ENCODE results near the gene RAB1B. TPM values are rescaled to one million over a fixed set of nuclear protein-coding genes. Genes with fewer than 3 reads are reported as not detected.

Gene RAB1B
- total and polyA plus RNA-seq, 2 experiments from 2014 or later: 86.7 to 146 TPM

DNA sequence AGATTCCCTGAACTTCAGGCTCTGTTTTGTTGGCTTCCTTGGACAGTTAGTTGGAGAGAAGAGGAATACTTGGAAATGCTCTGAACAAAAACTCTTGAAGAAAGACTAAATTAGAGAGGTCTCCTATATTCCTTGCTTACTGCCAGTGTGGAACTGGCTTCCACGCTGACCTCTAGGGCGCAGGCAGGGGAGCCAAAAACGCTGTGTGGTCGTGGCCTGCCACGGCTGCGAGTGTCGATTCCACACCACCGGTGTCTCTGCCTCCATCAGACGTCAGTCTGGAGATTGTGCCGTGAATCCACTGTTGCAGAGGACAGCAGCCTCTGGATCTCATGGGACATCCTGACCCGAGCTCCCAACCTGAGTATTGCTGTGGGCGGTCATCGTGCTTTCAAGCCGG lies 37.5 kb upstream of the RAB1B start:
- DNase-seq: no peak
- in situ Hi-C loops (cut with MboI): no loop called here
- Histone ChIP-seq H3K27me3 (replicated peaks; ENCODE audit: insufficient read depth) (no peaks in the 10 kb centered on the region), H3K4me2 (ENCODE audit: unreplicated experiment) (no peak overlapping the region), H3K9me3 (ENCODE audit: low read depth) (no peaks in the 10 kb centered on the region), H3K36me3 (ENCODE audit: low read depth) (peaks cover 35% of the 10 kb centered on the region), H3F3A (ENCODE audit: insufficient read depth) (no peaks in the 10 kb centered on the region), H3K4me3 (no peak overlapping the region), H4K20me1 (ENCODE audit: insufficient read depth) (no peaks in the 10 kb centered on the region), H3K4me1 (ENCODE audit: insufficient read depth) (no peaks in the 10 kb centered on the region), H3K9me2 (ENCODE audit: insufficient read depth) (no peaks in the 10 kb centered on the region), H3K79me2 (ENCODE audit: insufficient read depth) (no peaks in the 10 kb centered on the region), H3K27ac (no peak overlapping the region), H2AFZ (no peak overlapping the region), H3K9ac (no peak overlapping the region)
- WGBS, 2 experiments (ENCODE audit: low coverage in 1 of 2, low lambda C conversion rate in 2 of 2, missing lambda C conversion rate in 2 of 2): 92 to 95% methylated on average over 14 of the region's 14 CpGs
- no peak for TF ChIP-seq EZH2 (IDR thresholded peaks at IDR 0.05; ENCODE audit: insufficient read depth, poor library complexity, severe bottlenecking)
- TF ChIP-seq EZH2phosphoT487 (IDR thresholded peaks at IDR 0.05; ENCODE audit: insufficient read depth, low read depth): no peak

DNA sequence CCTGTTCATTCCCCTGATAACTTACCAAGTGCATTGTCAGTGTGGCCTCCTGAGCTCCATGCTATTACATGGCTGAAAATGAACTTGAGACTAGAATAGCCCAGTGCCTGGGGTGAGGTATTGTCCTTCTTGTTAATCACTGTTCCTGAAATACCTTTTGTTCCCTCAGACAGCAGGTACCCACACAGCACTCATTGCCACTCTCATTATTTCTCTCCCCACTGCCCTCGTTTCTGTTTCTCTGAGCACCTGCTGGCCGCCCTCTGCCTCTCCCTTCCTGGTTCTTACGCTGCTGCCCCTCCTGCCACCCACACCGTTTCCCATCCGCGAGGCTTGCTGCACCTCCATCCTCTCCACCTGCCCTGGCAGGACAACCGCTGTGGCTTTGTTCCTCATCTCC lies 36.9 kb upstream of the RAB1B start:
- H2AFZ ChIP-seq: no peak overlapping the region
- no peak overlapping the region for H3K27ac ChIP-seq
- 87 to 91% methylated on average over 7 of the region's 7 CpGs for WGBS, 2 experiments (ENCODE audit: low coverage in 1 of 2, low lambda C conversion rate in 2 of 2, missing lambda C conversion rate in 2 of 2)
- no peaks in the 10 kb centered on the region for H3K27me3 ChIP-seq (replicated peaks; ENCODE audit: insufficient read depth)
- H3K4me3 ChIP-seq: no peak overlapping the region
- no peaks in the 10 kb centered on the region for H3F3A ChIP-seq (ENCODE audit: insufficient read depth)
- H3K4me2 ChIP-seq (ENCODE audit: unreplicated experiment): no peak overlapping the region
- H3K79me2 ChIP-seq (ENCODE audit: insufficient read depth): no peaks in the 10 kb centered on the region
- TF ChIP-seq EZH2 (IDR thresholded peaks at IDR 0.05; ENCODE audit: insufficient read depth, poor library complexity, severe bottlenecking) (no peak), EZH2phosphoT487 (IDR thresholded peaks at IDR 0.05; ENCODE audit: insufficient read depth, low read depth) (no peak)
- H3K4me1 ChIP-seq (ENCODE audit: insufficient read depth): no peaks in the 10 kb centered on the region
- peaks cover 31% of the 10 kb centered on the region for H3K36me3 ChIP-seq (ENCODE audit: low read depth)
- no peak overlapping the region for H3K9ac ChIP-seq
- no peak for DNase-seq
- no peaks in the 10 kb centered on the region for H3K9me3 ChIP-seq (ENCODE audit: low read depth)
- no peaks in the 10 kb centered on the region for H3K9me2 ChIP-seq (ENCODE audit: insufficient read depth)
- in situ Hi-C loops (cut with MboI): no loop called here
- no peaks in the 10 kb centered on the region for H4K20me1 ChIP-seq (ENCODE audit: insufficient read depth)

DNA sequence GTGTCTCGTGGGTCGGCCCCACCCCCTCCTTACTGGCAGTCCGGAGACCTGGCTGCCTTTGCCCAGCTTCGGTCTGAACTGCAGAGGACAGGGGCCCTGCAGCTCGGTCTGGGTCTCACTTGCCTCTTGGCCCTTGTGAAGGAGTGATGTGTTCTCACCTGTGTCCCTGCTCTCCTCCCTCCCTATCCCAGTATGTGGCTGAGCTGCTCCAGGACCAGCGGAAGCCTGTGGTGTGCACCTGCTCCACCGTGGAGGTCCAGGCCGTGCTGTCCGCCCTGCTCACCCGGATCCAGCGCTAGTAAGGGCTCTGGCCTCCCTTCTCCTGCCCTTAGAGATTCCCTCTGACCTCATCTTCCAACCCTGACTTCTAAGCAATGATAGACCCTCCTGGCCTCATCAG lies 35.7 kb upstream of the RAB1B start:
- WGBS, 2 experiments (ENCODE audit: low coverage in 1 of 2, low lambda C conversion rate in 2 of 2, missing lambda C conversion rate in 2 of 2): 78 to 83% methylated on average over 9 to 11 of the region's 11 CpGs
- H3K4me3 ChIP-seq: no peak overlapping the region
- H3K9me2 ChIP-seq (ENCODE audit: insufficient read depth): no peaks in the 10 kb centered on the region
- no peaks in the 10 kb centered on the region for H3K79me2 ChIP-seq (ENCODE audit: insufficient read depth)
- DNase-seq: no peak
- no peaks in the 10 kb centered on the region for H4K20me1 ChIP-seq (ENCODE audit: insufficient read depth)
- no peak overlapping the region for H3K9ac ChIP-seq
- no peaks in the 10 kb centered on the region for H3K9me3 ChIP-seq (ENCODE audit: low read depth)
- TF ChIP-seq EZH2phosphoT487 (IDR thresholded peaks at IDR 0.05; ENCODE audit: insufficient read depth, low read depth): no peak
- H3K4me1 ChIP-seq (ENCODE audit: insufficient read depth): no peaks in the 10 kb centered on the region
- in situ Hi-C loops (cut with MboI): no loop called here
- peaks cover 32% of the 10 kb centered on the region for H3K36me3 ChIP-seq (ENCODE audit: low read depth)
- H3K4me2 ChIP-seq (ENCODE audit: unreplicated experiment): no peak overlapping the region
- H2AFZ ChIP-seq: no peak overlapping the region
- H3K27ac ChIP-seq: no peak overlapping the region
- H3K27me3 ChIP-seq (replicated peaks; ENCODE audit: insufficient read depth): no peaks in the 10 kb centered on the region
- H3F3A ChIP-seq (ENCODE audit: insufficient read depth): no peaks in the 10 kb centered on the region

DNA sequence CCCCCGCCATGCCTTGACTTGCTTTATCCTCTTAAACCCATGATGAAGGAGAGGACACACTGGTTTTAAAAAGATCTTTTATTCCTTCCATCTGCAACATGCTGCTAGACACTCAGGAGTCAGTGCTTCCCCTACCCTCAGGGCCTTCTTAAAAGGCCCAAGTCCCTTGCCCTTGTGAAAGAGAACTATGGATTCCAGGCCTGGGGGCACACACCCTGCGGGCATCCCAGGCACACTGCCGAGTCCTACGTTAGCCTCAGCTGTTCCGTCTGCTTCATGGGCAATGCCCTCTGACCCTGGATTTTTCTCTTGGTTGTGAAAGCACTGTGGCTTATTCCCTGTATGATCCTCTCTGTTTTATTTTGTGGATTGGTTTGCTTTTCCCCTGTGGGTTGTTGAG lies 35.1 kb upstream of the RAB1B start:
- TF ChIP-seq EZH2 (IDR thresholded peaks at IDR 0.05; ENCODE audit: insufficient read depth, poor library complexity, severe bottlenecking): no peak
- no peak for TF ChIP-seq EZH2phosphoT487 (IDR thresholded peaks at IDR 0.05; ENCODE audit: insufficient read depth, low read depth)

DNA sequence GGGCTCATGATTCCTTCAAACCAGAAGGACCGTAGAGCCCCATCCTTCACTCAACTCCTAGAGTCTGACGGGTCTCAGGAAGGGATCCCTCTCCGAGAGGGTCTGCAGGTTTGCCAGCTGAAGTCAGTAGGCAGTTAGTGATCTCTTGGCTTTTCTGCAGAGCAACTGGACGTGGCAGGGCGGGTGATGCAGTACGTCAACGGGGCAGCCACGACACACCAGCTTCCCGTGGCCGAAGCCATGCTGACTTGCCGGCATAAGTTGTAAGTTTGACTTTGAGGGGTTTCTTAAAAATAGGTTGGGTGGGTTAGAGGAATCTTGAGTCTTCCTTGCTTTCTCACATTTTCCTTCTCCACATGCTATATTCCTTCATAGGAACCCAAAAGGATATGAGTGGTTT lies 33.3 kb upstream of the RAB1B start:
- in situ Hi-C loops (cut with MboI): no loop called here
- H3K36me3 ChIP-seq (ENCODE audit: low read depth): peaks cover 22% of the 10 kb centered on the region; the same call in 1 of the 2 replicates
- H2AFZ ChIP-seq: no peak overlapping the region
- H3K4me2 ChIP-seq (ENCODE audit: unreplicated experiment): no peak overlapping the region
- DNase-seq: no peak
- H3K79me2 ChIP-seq (ENCODE audit: insufficient read depth): no peaks in the 10 kb centered on the region
- H3K9ac ChIP-seq: no peak overlapping the region
- no peaks in the 10 kb centered on the region for H3F3A ChIP-seq (ENCODE audit: insufficient read depth)
- H3K4me1 ChIP-seq (ENCODE audit: insufficient read depth): no peaks in the 10 kb centered on the region
- no peaks in the 10 kb centered on the region for H4K20me1 ChIP-seq (ENCODE audit: insufficient read depth)
- H3K27ac ChIP-seq: no peak overlapping the region
- 85 to 88% methylated on average over 11 of the region's 11 CpGs for WGBS, 2 experiments (ENCODE audit: low coverage in 1 of 2, low lambda C conversion rate in 2 of 2, missing lambda C conversion rate in 2 of 2)
- H3K9me3 ChIP-seq (ENCODE audit: low read depth): no peaks in the 10 kb centered on the region
- no peaks in the 10 kb centered on the region for H3K27me3 ChIP-seq (replicated peaks; ENCODE audit: insufficient read depth)
- no peak for TF ChIP-seq EZH2 (IDR thresholded peaks at IDR 0.05; ENCODE audit: insufficient read depth, poor library complexity, severe bottlenecking)
- no peaks in the 10 kb centered on the region for H3K9me2 ChIP-seq (ENCODE audit: insufficient read depth)
- H3K4me3 ChIP-seq: no peak overlapping the region

More for the DNA sequence above, 35.1 kb upstream of the RAB1B start:
- Histone ChIP-seq H3K4me2 (ENCODE audit: unreplicated experiment) (no peak overlapping the region), H3F3A (ENCODE audit: insufficient read depth) (no peaks in the 10 kb centered on the region), H4K20me1 (ENCODE audit: insufficient read depth) (no peaks in the 10 kb centered on the region), H3K9me2 (ENCODE audit: insufficient read depth) (no peaks in the 10 kb centered on the region), H3K9ac (no peak overlapping the region), H3K27ac (no peak overlapping the region), H2AFZ (no peak overlapping the region), H3K27me3 (replicated peaks; ENCODE audit: insufficient read depth) (no peaks in the 10 kb centered on the region), H3K79me2 (ENCODE audit: insufficient read depth) (no peaks in the 10 kb centered on the region), H3K4me1 (ENCODE audit: insufficient read depth) (no peaks in the 10 kb centered on the region), H3K9me3 (ENCODE audit: low read depth) (no peaks in the 10 kb centered on the region), H3K36me3 (ENCODE audit: low read depth) (peaks cover 27% of the 10 kb centered on the region), H3K4me3 (no peak overlapping the region)
- WGBS, 2 experiments (ENCODE audit: low coverage in 1 of 2, low lambda C conversion rate in 2 of 2, missing lambda C conversion rate in 2 of 2): 93 to 98% methylated on average over 4 to 5 of the region's 5 CpGs
- in situ Hi-C loops (cut with MboI): no loop called here
- no peak for DNase-seq

Data from GM23248 (cell line).